K562 (cell line): ENCODE results near the gene DOK3. TPM values are rescaled to one million over a fixed set of nuclear protein-coding genes. Genes with fewer than 3 reads are reported as not detected.
A peak's percentile ranks its signal among the peaks of the same experiment; 100 is the strongest.

Source experiments
- ATF7 ChIP-seq: fragments of 450-650 bp; IDR thresholded peaks from 2 replicates; pipeline ENCODE4 v1.7.1; 2014; ENCODE audit warnings: mild to moderate bottlenecking, moderate library complexity
- BHLHE40 ChIP-seq: IDR thresholded peaks from 2 replicates; pipeline ENCODE4 v1.6.1; 2011; ENCODE audit warnings: low read length, improper control_type of control experiment
- CTCF ChIP-seq, 3 experiments: IDR thresholded peaks in 2 of 3; conservative IDR thresholded peaks in 1 of 3; 2 replicates each; pipeline ENCODE4 v1.5.1; 2011 to 2012; ENCODE audit warnings: low read length in 3 of 3, mild to moderate bottlenecking in 3 of 3, control low read depth in 2 of 3, improper control_type of control experiment in 1 of 3, inconsistent platforms in 1 of 3, low read depth in 1 of 3, mixed read lengths in 1 of 3, moderate library complexity in 1 of 3; ENCODE audit not compliant: insufficient read depth in 2 of 3
- ESRRA ChIP-seq: fragments of 450-650 bp; IDR thresholded peaks from 2 replicates; pipeline ENCODE4 v1.6.1; 2014; ENCODE audit warnings: low read depth, mild to moderate bottlenecking, moderate library complexity, borderline replicate concordance
- GMEB1 ChIP-seq: fragments of 250-450 bp; sonication (Bioruptor Pico); IDR thresholded peaks from 2 replicates; pipeline ENCODE4 v1.4.0; 2020; ENCODE audit warnings: mild to moderate bottlenecking
- HMGN3 ChIP-seq: IDR thresholded peaks from 2 replicates; pipeline ENCODE4 v1.6.1; 2011; ENCODE audit warnings: borderline replicate concordance, low read depth, mild to moderate bottlenecking, mixed read lengths, low read length; ENCODE audit not compliant: insufficient read length; ENCODE audit errors: extremely low read depth
- HNRNPK ChIP-seq: fragments of 200-400 bp; formaldehyde crosslinking; IDR thresholded peaks from one replicate; pipeline ENCODE4 v1.6.1; 2018; ENCODE audit warnings: mild to moderate bottlenecking, low read depth, low read length; ENCODE audit not compliant: poor library complexity, severe bottlenecking
- MEIS2 ChIP-seq: fragments of 450-650 bp; IDR thresholded peaks from 2 replicates; pipeline ENCODE4 v1.6.1; 2014; ENCODE audit warnings: mild to moderate bottlenecking; ENCODE audit not compliant: partially characterized antibody
- NR2F6 ChIP-seq: fragments of 450-650 bp; formaldehyde crosslinking; IDR thresholded peaks from 2 replicates; pipeline ENCODE4 v1.4.0; 2020; ENCODE audit warnings: mild to moderate bottlenecking
- RAD21 ChIP-seq, 2 experiments: fragments of 250-450 bp in 1 of 2; fragments of 450-650 bp in 1 of 2; sonication (Bioruptor Pico) in 1 of 2; formaldehyde crosslinking in 1 of 2; IDR thresholded peaks in 1 of 2; conservative IDR thresholded peaks in 1 of 2; 2 replicates each; pipeline versions ENCODE4 v1.4.0 to v1.8.0; 2020 to 2022; ENCODE audit warnings: mild to moderate bottlenecking in 2 of 2, moderate library complexity in 1 of 2
- RCOR1 ChIP-seq, 2 experiments: IDR thresholded peaks; 2 replicates each; pipeline ENCODE4 v1.6.1; 2012; ENCODE audit warnings: low read depth in 2 of 2, low read length in 2 of 2, borderline replicate concordance in 1 of 2, improper control_type of control experiment in 1 of 2
- SLC30A9 ChIP-seq: fragments of 250-450 bp; sonication (Bioruptor Pico); IDR thresholded peaks from 2 replicates; pipeline ENCODE4 v1.8.0; 2022; ENCODE audit warnings: mild to moderate bottlenecking, moderate library complexity
- U2AF1 ChIP-seq: fragments of 200-400 bp; formaldehyde crosslinking; optimal IDR thresholded peaks from 2 replicates; pipeline ENCODE3; 2017; ENCODE audit warnings: mild to moderate bottlenecking, low read depth, low read length, moderate library complexity
- ZBTB2 ChIP-seq: fragments of 450-650 bp; IDR thresholded peaks from 2 replicates; pipeline ENCODE4 v1.6.1; 2016; ENCODE audit warnings: antibody characterized with exemption
- ZBTB33 ChIP-seq: sonication (generic); formaldehyde crosslinking; IDR thresholded peaks from 2 replicates; pipeline ENCODE4 v1.8.1; 2023; ENCODE audit warnings: mild to moderate bottlenecking, missing genetic modification reagents
- ZNF143 ChIP-seq: sonication (generic); formaldehyde crosslinking; IDR thresholded peaks from 2 replicates; pipeline ENCODE4 v1.9.0; 2022; ENCODE audit warnings: mild to moderate bottlenecking, missing genetic modification reagents
- ZNF695 ChIP-seq: fragments of 450-650 bp; formaldehyde crosslinking; IDR thresholded peaks from 2 replicates; pipeline ENCODE4 v1.4.0; 2020; ENCODE audit warnings: mild to moderate bottlenecking, moderate library complexity
- ZNF740 ChIP-seq, 3 experiments: fragments of 200-800 bp in 1 of 3; sonication (Bioruptor generic) in 1 of 3; sonication (generic) in 1 of 3; formaldehyde crosslinking in 1 of 3; IDR thresholded peaks; 2 replicates each; pipeline versions ENCODE4 v1.6.1 to v1.8.0; 2016 to 2022; ENCODE audit warnings: mild to moderate bottlenecking in 2 of 3, missing compliant biosample characterization in 2 of 3, missing genetic modification characterization in 2 of 3, missing genetic modification reagents in 1 of 3
- polyA plus RNA-seq, 8 experiments: library from polyadenylated mRNA; depleted of rRNA in 4 of 8; stranded (reverse) in 5 of 8; unstranded in 3 of 8; fragments of >200 nt; fragmentation: Nextera tagmentation in 2 of 8; fragmentation: Illumina TruSeq in 1 of 8; extraction: Ambion mirVana in 2 of 8; extraction: Trizol in 1 of 8; gene quantifications; 2 replicates each; pipeline versions ENCODE4 v1.2.1 to v1.2.3, GENCODE V29; 2011 to 2014; ENCODE audit warnings: inconsistent platforms in 1 of 8, missing spikeins in 1 of 8
- total RNA-seq, 7 experiments: library from RNA; depleted of rRNA in 6 of 7; stranded (reverse); fragments of >200 nt in 6 of 7; fragmentation: Illumina TruSeq in 2 of 7; extraction: Trizol in 2 of 7; gene quantifications; 2 replicates each; pipeline versions ENCODE4 v1.2.1 to v1.2.3, GENCODE V29; 2011 to 2021; ENCODE audit warnings: low replicate concordance in 1 of 7

The DOK3 gene
- total and polyA plus RNA-seq, 9 of the 15 experiments (the other 6 are each of a cell fraction or from before 2014, with no cell fraction given), result 1.3 to 23.0 (median 8.0) TPM

- TF ChIP-seq ZBTB33 (CRISPR knock-in tag), result peak; percentile 91
- peak; percentile 92 for TF ChIP-seq ZNF740 (CRISPR knock-in tag; IDR thresholded peaks at IDR 0.05)
- TF ChIP-seq ZNF740 (tag; IDR thresholded peaks at IDR 0.05), result peak in 1 of 2 experiments; percentile 48; a peak in 1 of 4 replicates
- TF ChIP-seq ATF7, result peak; percentile 66
- peak; percentile 86 for TF ChIP-seq HMGN3
- TF ChIP-seq RAD21 (CRISPR knock-in tag; conservative IDR thresholded peaks at IDR 0.05 in 1 of 2, IDR thresholded peaks at IDR 0.05 in 1 of 2), result peak; percentile 75 to 93
- no peak for TF ChIP-seq SLC30A9 (CRISPR knock-in tag)
- no peak for TF ChIP-seq ZNF143 (CRISPR knock-in tag)
- peak; percentile 75 for TF ChIP-seq U2AF1
- TF ChIP-seq ZNF695 (CRISPR knock-in tag), result no peak
- TF ChIP-seq HNRNPK, result peak; percentile 60
- no peak for TF ChIP-seq NR2F6 (CRISPR knock-in tag)
- peak; percentile 4; the same call in 1 of the 2 replicates for TF ChIP-seq GMEB1
- peak; percentile 67; the same call in 1 of the 2 replicates for TF ChIP-seq ESRRA
- TF ChIP-seq CTCF (IDR thresholded peaks at IDR 0.05 in 2 of 3, conservative IDR thresholded peaks at IDR 0.05 in 1 of 3; ENCODE audit: insufficient read depth in 2 of 3, low read depth in 1 of 3, low read length in 3 of 3), result peak; percentile 97 to 99 (median 98)
- TF ChIP-seq BHLHE40, result peak; percentile 32; the same call in 1 of the 2 replicates
- TF ChIP-seq RCOR1 (IDR thresholded peaks at IDR 0.05; ENCODE audit: borderline replicate concordance in 1 of 2, low read depth in 2 of 2, low read length in 2 of 2), result peak in 1 of 2 experiments; percentile 55; a peak in 3 of 4 replicates
- peak; percentile 6 for TF ChIP-seq MEIS2
- 0 out of 2 replicates have a peak, but pooled peaks have one; percentile 22 for TF ChIP-seq ZBTB2
Measured at GRCh38 chr5:177491429-177491945, 18.1 kb downstream of the DOK3 start (continued).
